ENCODE data around the gene SLC2A5. TPM values are rescaled to one million over a fixed set of nuclear protein-coding genes. Genes with fewer than 3 reads are reported as not detected.

Gene SLC2A5
- total and polyA plus RNA-seq, 9 of the 15 experiments (the other 6 are each of a cell fraction or from before 2014, with no cell fraction given): 0.08 TPM; not detected in 8

DNA sequence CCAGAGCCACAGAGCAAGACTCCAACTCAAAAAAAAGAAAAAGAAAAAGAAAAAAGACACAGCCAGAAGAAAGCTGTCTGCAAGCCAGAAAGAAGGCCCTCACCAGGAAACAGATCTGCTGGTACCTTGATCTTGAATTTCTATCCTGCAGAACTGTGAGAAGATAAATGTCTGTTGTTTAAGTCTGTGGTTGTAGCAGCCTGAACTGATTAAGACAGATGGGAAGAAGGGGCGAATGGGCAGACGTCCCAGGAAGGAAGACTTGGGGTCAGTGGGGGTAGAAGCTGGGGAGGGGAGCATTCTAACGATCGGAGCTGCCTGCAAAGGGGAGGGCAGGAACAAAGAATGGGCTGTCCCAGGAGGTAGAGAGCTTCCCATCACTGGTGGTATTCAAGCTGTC, 49.5 kb downstream of the SLC2A5 start (continued):
- TF ChIP-seq, protein P1, sequence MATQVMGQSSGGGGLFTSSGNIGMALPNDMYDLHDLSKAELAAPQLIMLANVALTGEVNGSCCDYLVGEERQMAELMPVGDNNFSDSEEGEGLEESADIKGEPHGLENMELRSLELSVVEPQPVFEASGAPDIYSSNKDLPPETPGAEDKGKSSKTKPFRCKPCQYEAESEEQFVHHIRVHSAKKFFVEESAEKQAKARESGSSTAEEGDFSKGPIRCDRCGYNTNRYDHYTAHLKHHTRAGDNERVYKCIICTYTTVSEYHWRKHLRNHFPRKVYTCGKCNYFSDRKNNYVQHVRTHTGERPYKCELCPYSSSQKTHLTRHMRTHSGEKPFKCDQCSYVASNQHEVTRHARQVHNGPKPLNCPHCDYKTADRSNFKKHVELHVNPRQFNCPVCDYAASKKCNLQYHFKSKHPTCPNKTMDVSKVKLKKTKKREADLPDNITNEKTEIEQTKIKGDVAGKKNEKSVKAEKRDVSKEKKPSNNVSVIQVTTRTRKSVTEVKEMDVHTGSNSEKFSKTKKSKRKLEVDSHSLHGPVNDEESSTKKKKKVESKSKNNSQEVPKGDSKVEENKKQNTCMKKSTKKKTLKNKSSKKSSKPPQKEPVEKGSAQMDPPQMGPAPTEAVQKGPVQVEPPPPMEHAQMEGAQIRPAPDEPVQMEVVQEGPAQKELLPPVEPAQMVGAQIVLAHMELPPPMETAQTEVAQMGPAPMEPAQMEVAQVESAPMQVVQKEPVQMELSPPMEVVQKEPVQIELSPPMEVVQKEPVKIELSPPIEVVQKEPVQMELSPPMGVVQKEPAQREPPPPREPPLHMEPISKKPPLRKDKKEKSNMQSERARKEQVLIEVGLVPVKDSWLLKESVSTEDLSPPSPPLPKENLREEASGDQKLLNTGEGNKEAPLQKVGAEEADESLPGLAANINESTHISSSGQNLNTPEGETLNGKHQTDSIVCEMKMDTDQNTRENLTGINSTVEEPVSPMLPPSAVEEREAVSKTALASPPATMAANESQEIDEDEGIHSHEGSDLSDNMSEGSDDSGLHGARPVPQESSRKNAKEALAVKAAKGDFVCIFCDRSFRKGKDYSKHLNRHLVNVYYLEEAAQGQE (IDR thresholded peaks at IDR 0.05; ENCODE audit: borderline replicate concordance): no peak
- TF ChIP-seq, protein P1 (CRISPR knock-in tag; IDR thresholded peaks at IDR 0.05; ENCODE audit: low read depth): no peak
- TF ChIP-seq CSDE1 (IDR thresholded peaks at IDR 0.05): no peak

DNA sequence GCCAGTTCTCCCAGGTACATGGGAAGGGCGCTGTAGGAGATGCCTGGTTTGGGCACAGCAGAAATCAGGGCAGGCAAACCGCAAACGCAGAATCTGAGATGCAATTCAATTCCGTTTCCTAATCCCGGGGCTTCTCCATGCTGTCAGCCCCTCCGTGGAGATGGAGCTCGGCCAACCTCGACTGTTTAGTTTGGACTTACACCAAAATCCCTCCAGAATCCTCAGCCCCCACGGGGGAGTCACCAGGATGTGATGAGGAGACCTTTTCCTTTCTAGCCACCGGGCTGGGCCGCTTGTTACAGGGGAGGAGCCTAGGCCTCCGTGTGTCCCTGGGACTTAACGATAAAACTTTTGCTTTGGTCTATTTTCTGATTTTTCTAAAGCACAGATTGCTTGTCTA, 51.1 kb downstream of the SLC2A5 start:
- no peak overlapping the region for H3K4me3 ChIP-seq
- WGBS (ENCODE audit: insufficient coverage, low coverage, missing lambda C conversion rate): 4% methylated on average over 13 of the region's 13 CpGs
- ChIA-PET POLR2A (no interaction called here), CTCF (ENCODE audit: low intra/inter-chr PET ratio) (no interaction called here)
- H3K27me3 ChIP-seq (ENCODE audit: control insufficient read depth in 2 of 2, insufficient read depth in 2 of 2, low read length in 2 of 2): peaks cover 61 to 85% of the 10 kb centered on the region in 2 experiments
- no peak overlapping the region for H3K4me2 ChIP-seq (ENCODE audit: insufficient read depth, low read length)
- in situ Hi-C loops (cut with MboI) (loop anchor here (5.0 to 10.0 kb wide), 2 partner anchors 79 to 176 kb away; no protein-coding TSS in a partner anchor), intact Hi-C loops (cut with micrococcal nuclease) (no loop called here)
- BruUV-seq (replicated peaks): no TSS peak
- FAIRE-seq (no peak), ATAC-seq (no peak), DNase-seq (ENCODE audit: extremely low read depth in 1 of 4, low spot score in 3 of 4) (no peak)
- no peak overlapping the region for H2AFZ ChIP-seq (ENCODE audit: low read depth, low read length)
- no peak for TF ChIP-seq SIX5 (IDR thresholded peaks at IDR 0.05; ENCODE audit: borderline replicate concordance in 1 of 2, insufficient read depth in 1 of 2, low read depth in 1 of 2, low read length in 2 of 2)
- H3K9me1 ChIP-seq (ENCODE audit: control insufficient read depth, insufficient read depth, low read length): no peaks in the 10 kb centered on the region
- no peak overlapping the region for H3K9ac ChIP-seq (ENCODE audit: insufficient read depth in 1 of 2, low read depth in 2 of 2, low read length in 2 of 2)
- no peaks in the 10 kb centered on the region for H3K36me3 ChIP-seq (ENCODE audit: control insufficient read depth, insufficient read depth, low read length)
- H4K20me1 ChIP-seq (replicated peaks; ENCODE audit: control insufficient read depth, insufficient read depth, low read length): peaks cover 3% of the 10 kb centered on the region; the same call in 1 of the 2 replicates
- H3K27ac ChIP-seq (ENCODE audit: extremely low read depth, low read depth, low read length): no peak overlapping the region
- H3K4me1 ChIP-seq (replicated peaks in 1 of 2; ENCODE audit: control insufficient read depth in 2 of 2, insufficient read depth in 2 of 2, low read length in 2 of 2): peaks cover 0 to 7% of the 10 kb centered on the region in 2 experiments; a peak in 1 of 5 replicates
- no peaks in the 10 kb centered on the region for H3K9me3 ChIP-seq (replicated peaks; ENCODE audit: control insufficient read depth, insufficient read depth, low read depth, low read length)
- no peaks in the 10 kb centered on the region for H3K79me2 ChIP-seq (ENCODE audit: control insufficient read depth, insufficient read depth, low read length)
